GM18909 (cell line): ENCODE measurements around the gene THAP5.
"Not testable (repeated sequence)": the region's sequence is repeated elsewhere in the genome, so short reads cannot be mapped to it uniquely, and the experiment has no call there.

Experiments used
- ATAC-seq: cut with Tn5 transposase; IDR thresholded peaks from one replicate; pipeline ENCODE4 v1.9.1; 2021; ENCODE audit warnings: mild to moderate bottlenecking; ENCODE audit not compliant: unreplicated experiment, poor library complexity

THAP5 gene

DNA sequence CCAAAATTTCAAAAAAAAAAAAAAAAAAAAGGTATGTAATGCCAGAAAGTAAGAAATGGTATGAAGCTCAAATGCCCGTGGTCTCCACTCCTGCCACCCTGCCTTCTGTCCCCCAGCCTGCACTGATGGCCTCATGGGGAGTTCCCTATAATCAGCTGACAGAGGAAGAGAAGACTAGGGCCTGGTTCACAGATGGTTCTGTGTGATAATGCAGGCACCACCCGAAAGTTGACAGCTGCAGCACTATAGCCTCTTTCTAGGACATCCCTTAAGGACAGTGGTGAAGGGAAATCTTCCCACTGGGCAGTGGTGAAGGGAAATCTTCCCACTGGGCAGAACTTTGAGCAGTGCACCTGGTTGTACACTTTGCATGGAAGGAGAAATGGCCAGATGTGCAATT, 31.3 kb downstream of the THAP5 start:
- not testable (repeated sequence) for ATAC-seq

- no peak for ATAC-seq
These were observed 32.3 kb downstream of the THAP5 start for GRCh38 chr7:108537229-108537628.

GRCh38 chr7:108535744-108536143, 33.8 kb downstream of the THAP5 start:
- ATAC-seq: no peak

DNA sequence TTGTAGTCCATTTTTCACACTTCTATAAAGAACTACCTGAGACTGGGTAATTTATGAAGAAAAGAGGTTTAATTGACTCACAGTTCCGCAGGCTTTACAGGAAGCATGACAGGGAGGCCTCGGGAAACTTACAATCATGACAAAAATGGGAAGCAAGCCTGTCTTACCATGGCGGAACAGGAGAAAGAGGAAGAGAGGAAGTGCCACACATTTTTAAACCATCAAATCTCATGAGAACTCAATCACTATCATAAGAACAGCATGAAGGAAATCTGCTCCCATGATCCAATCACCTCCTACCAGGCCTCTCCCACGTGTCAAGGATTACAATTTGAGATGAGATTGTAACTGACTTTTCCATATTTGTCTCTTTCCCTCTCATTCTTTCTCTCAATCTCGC, 34.2 kb downstream of the THAP5 start:
- ATAC-seq: no peak

GRCh38 chr7:108533712-108534111, 35.8 kb downstream of the THAP5 start:
- ATAC-seq: no peak

GRCh38 chr7:108529341-108529740, 40.2 kb downstream of the THAP5 start:
- no peak for ATAC-seq

GRCh38 chr7:108528183-108528712, 41.3 kb downstream of the THAP5 start:
- ATAC-seq: no peak

DNA sequence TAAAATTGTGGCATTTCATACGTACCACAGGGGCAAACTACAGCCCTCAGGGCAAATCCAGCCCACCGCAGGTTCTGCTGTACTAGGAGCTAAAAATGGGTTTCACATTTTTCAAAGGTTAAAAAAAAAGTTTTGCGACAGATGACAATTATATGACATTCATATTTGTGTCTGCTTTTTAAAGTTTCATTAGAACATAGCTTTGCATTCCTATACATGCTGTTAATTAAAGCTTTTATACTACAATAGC, 42.8 kb downstream of the THAP5 start:
- ATAC-seq: no peak

- peak; percentile 97 for ATAC-seq
These were observed 43.3 kb downstream of the THAP5 start, which contains the start of gene PNPLA8 for GRCh38 chr7:108525985-108526767. Gene PNPLA8, minus strand, starts transcription at chr7:108526135. Its CDS starts 10,644 bp downstream, at chr7:108515491.

DNA sequence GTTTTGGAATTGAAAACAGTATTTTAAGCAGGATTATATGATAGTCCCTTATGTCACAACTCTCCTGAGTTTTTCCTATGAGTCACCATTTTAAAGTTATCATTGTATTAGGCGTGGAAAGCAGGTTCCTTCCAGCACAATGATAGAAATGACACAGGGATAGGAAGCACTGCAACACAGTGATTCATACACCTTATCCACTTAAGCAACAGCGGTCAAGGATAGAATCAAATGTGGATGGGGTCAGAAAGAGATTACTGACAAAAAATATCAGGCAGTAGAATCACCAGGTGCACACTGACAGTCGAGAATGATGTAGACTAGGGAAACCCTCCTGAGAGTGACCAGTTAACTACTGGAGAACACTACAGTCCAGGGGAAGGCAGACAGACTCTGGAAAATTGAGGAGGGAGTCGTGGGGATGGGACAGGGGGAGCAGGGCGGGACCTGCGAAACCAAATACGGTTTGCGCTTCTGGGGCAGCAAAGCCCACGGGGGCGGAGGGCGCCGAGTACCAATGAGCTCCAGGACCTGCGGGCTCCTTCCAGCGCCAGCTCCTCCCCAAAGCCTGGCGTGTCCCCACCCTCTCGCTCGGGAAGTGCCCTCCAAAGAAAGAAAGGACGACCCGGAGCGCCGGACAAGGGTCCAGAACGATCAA, 44.0 kb downstream of the THAP5 start:
- peak; percentile 51 for ATAC-seq

- no peak for ATAC-seq
These were observed 46.7 kb downstream of the THAP5 start for GRCh38 chr7:108522780-108523179.

GRCh38 chr7:108517951-108518350, 51.6 kb downstream of the THAP5 start:
- no peak for ATAC-seq

- ATAC-seq: no peak
These were observed 53.9 kb downstream of the THAP5 start for GRCh38 chr7:108515630-108516029.

GRCh38 chr7:108515013-108515412, 54.5 kb downstream of the THAP5 start:
- ATAC-seq: no peak
